GM18873 (cell line): ENCODE measurements around the gene CENPVL3.
"Not testable (repeated sequence)": the region's sequence is repeated elsewhere in the genome, so short reads cannot be mapped to it uniquely, and the experiment has no call there.

Source experiments
- ATAC-seq: cut with Tn5 transposase; IDR thresholded peaks from one replicate; pipeline ENCODE4 v1.9.1; 2021; ENCODE audit warnings: mild to moderate bottlenecking, moderate library complexity, moderate number of reproducible peaks; ENCODE audit not compliant: unreplicated experiment, low FRiP score

CENPVL3 gene

GRCh38 chrX:51618241-51619155, at the start of gene CENPVL3:
CENPVL3 (minus strand) TSS chrX:51618912; CDS start chrX:51618873, 39 bp downstream.
- ATAC-seq: not testable (repeated sequence)

DNA sequence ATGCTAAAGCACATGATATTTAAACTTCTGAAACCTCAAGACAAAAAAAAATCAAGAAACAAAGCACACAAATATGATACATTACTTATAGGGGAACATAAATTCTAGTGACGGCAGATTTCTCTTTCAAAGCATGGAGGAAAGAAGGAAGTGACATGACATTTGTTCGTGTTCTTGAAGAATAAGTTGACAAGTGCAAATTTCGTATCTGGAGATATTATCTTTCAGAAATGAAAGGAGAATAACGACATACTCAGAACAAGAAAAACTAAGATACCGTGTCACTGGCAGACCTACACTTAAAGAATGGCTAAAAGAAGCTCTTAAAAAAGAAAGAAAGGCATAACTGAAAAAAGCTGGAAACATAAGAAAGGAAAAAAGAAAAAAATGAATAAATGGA, 47.3 kb upstream of the CENPVL3 start:
- no peak for ATAC-seq

GRCh38 chrX:51643377-51643776, 24.7 kb upstream of the CENPVL3 start:
- ATAC-seq: no peak

DNA sequence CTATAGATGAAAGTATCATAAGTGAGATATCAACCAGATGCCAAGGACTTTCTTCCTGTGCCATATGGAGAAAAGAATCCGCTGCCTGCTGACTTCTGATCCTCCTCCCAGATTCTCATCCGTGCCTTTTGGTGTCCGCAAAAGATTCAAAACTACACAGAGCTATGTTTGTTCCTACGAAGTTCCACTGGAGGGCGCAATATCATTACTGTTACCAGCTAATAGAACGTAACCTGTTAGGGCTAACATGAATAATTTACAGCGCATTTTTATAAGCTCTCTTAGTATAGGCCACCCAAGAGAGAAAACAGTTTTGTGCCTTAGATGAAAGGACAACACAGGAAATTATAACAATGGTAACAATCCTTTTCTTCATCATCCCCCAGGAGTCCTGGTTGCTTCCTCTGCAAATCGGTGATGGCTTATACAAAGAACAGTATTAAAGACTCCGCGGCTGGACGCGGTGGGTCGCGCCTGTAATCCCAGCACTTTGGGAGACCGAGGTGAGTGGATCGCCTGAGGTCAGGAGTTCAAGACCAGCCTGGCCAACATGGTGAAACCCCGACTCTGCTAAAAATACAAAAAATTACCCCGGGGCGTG, 22.8 kb upstream of the CENPVL3 start:
- no peak for ATAC-seq

GRCh38 chrX:51636511-51636910, 17.8 kb upstream of the CENPVL3 start:
- not testable (repeated sequence) for ATAC-seq

DNA sequence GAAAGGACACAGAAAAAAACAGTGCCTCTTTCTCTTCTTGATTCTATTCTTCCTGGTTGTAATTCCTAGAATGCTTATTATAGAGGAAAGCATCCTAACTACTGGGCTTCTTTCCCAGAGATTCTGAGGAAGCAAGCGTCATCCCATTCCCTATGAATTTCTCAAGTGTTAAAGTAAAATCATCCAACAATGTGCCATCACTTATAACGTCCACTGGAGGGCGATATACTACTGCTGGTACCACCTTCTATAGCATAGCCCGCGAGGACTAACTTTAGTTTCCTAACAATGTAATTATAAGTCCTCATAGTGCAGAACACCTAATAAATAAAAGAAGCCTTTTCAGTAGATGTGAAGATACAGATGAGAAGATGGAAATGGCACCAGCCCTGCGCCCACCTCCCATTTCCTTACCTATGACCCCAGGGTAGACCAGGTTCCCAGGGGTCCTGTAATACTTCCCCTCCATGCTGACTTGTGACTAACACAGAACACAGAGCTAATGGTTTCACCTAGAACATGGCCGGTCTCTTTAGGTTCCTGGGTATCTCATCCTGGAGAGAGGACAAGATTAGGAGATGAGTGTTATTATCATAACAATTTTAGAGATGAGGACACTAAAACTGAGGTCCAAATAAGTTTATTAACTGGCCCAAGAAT, 4.2 kb downstream of the CENPVL3 start:
- no peak for ATAC-seq

GRCh38 chrX:51608766-51609165, 9.9 kb downstream of the CENPVL3 start:
- ATAC-seq: no peak

DNA sequence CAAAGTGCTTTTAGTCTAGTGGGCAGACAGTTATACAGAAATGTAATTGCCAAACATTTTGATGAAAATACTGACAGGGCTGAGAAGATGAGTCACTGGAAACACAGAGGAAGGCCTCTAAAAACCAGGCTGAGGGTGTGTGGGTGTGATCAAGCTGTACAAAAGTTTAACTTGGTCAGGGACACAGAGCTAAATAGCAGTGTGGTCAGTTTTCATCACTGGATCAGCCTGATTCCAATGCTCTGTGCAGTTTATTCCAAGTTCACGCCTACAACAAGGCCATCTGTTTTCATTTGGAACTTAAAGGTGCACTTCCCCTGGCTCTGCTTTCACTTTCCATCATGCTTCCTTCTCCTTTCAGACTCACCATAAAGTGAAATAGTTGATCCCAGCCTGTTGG, 10.6 kb downstream of the CENPVL3 start:
- ATAC-seq: no peak

- ATAC-seq: no peak
Measured at GRCh38 chrX:51606446-51606845, 12.3 kb downstream of the CENPVL3 start.

- ATAC-seq: no peak
Measured at GRCh38 chrX:51598899-51599298, 19.8 kb downstream of the CENPVL3 start.

DNA sequence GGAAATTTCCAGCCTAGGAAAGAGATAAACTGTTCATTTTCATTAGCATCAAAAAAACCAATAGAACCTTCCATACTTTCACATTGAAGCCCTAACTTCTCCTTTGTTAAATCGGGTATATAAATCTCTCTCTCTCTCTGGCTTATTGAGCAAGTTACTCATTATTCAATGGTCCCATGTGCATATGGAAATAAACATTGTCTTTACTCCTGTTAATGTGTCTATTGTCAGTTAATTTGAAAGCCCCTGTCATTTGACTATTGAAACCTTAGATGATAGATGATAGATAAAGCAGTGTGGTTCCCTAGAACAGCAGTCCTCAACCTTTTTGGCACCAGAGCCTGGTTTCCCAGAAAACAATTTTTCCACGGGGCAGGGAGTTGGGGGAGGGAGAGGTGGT, 46.8 kb downstream of the CENPVL3 start:
- ATAC-seq: no peak

DNA sequence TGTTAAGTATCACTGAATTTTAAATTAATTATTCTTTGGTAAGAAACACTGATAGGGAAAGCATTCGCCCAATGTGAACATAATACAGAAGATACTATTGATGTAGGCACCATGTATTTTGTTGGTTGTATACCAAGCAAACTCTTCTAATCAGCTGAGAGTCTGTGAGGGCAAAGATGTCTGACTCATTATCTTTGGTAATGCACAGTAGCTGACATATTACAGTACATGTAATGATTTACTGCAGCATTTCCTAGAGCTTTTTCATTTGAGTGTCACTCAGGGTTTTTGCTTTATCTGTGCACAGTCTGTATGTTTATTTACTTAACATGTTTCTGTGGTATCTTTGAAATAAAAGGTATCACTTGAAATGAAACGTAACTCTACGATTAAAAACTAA, 49.2 kb downstream of the CENPVL3 start:
- no peak for ATAC-seq

DNA sequence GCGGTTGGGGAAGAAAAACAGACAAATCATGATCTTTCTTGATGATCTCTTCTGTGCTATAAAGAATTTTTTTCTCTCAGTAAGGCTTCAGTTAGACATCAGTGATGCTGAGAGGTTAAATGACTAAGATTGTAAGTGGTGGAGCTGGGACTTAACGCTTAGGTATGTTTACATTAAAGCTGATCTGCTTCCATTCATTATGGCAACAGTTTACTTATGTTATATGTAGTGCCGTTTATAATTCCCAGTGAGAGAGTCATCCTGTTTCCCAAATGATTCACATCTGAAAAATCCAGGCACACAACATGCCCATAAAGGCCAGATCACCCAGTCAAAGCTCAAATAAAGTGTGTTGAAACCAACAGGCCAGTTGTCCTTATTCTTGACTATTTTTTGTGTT, 50.1 kb downstream of the CENPVL3 start:
- no peak for ATAC-seq
